AG04450 (cell line): Measurements from ENCODE around the gene CHM. TPM values are rescaled to one million over a fixed set of nuclear protein-coding genes. Genes with fewer than 3 reads are reported as not detected.

Source experiments
- CTCF ChIA-PET: fragments of 300-600, 350-600 bp; formaldehyde crosslinking; extraction: SDS; loops from one replicate; lab custom pipeline; 2022; ENCODE audit warnings: antibody characterized with exemption, inconsistent platforms; lab: Charles Lee
- POLR2A ChIA-PET: fragments of 350-600 bp; formaldehyde crosslinking; extraction: SDS; loops from one replicate; lab custom pipeline; 2021; ENCODE audit warnings: antibody characterized with exemption, inconsistent platforms; lab: Yijun Ruan, JAX
- DNase-seq: peaks from one replicate; pipeline ENCODE4 v3.0.0-alpha.2; 2011; ENCODE audit warnings: low read depth, low spot score
- H3K27ac ChIP-seq: one replicate; pipeline ENCODE4 v1.5.1; 2012; ENCODE audit warnings: low read depth, low read length, control low read depth
- H3K27me3 ChIP-seq: one replicate; pipeline ENCODE4 v1.6.0; 2012; ENCODE audit warnings: low read length; ENCODE audit not compliant: control insufficient read depth, insufficient read depth
- H3K4me3 ChIP-seq: 2 replicates; pipeline ENCODE4 v1.5.1; 2011; ENCODE audit warnings: mild to moderate bottlenecking, low read depth, low read length, control low read depth
- H3K9me3 ChIP-seq: 2 replicates; pipeline ENCODE4 v1.5.1; 2012; ENCODE audit warnings: low read length; ENCODE audit not compliant: control insufficient read depth, insufficient read depth
- polyA plus RNA-seq: library from polyadenylated mRNA; depleted of rRNA; stranded (reverse); fragments of >200 nt; gene quantifications from 2 replicates; pipeline ENCODE4 v1.2.3, GENCODE V29; 2011
- TF ChIP-seq, protein P1 (sequence below): IDR thresholded peaks from 2 replicates; pipeline ENCODE4 v1.5.1; 2011; ENCODE audit warnings: low read depth, low read length, control low read depth, inconsistent platforms

CHM gene
- polyA plus RNA-seq, 1 experiment: 20.6 TPM

DNA sequence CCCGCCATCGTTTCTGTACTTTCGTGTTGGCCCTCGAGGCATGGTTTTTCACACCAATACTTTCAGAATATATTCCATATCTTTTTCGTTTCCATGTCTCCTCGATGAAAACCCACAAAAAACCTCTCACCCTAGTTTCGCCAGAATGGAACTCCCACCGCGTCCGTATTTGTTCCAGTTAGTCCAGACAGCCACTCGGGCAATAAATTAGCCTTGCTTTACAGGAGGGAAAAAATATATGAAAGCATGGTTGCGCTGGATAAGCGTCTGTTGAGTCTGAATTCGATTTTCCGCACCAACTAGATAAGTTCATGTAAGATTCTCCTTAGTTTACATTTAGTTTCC lies 550 bp upstream of the CHM start:
- ChIA-PET CTCF (no interaction called here), POLR2A (no interaction called here)
- peak overlapping the region; percentile 31 for H3K27ac ChIP-seq
- peak overlapping the region; percentile 75 for H3K4me3 ChIP-seq
- H3K9me3 ChIP-seq: no peaks in the 10 kb centered on the region
- TF ChIP-seq, protein P1, sequence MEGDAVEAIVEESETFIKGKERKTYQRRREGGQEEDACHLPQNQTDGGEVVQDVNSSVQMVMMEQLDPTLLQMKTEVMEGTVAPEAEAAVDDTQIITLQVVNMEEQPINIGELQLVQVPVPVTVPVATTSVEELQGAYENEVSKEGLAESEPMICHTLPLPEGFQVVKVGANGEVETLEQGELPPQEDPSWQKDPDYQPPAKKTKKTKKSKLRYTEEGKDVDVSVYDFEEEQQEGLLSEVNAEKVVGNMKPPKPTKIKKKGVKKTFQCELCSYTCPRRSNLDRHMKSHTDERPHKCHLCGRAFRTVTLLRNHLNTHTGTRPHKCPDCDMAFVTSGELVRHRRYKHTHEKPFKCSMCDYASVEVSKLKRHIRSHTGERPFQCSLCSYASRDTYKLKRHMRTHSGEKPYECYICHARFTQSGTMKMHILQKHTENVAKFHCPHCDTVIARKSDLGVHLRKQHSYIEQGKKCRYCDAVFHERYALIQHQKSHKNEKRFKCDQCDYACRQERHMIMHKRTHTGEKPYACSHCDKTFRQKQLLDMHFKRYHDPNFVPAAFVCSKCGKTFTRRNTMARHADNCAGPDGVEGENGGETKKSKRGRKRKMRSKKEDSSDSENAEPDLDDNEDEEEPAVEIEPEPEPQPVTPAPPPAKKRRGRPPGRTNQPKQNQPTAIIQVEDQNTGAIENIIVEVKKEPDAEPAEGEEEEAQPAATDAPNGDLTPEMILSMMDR: no peak
- no peak for DNase-seq
- H3K27me3 ChIP-seq: no peaks in the 10 kb centered on the region

DNA sequence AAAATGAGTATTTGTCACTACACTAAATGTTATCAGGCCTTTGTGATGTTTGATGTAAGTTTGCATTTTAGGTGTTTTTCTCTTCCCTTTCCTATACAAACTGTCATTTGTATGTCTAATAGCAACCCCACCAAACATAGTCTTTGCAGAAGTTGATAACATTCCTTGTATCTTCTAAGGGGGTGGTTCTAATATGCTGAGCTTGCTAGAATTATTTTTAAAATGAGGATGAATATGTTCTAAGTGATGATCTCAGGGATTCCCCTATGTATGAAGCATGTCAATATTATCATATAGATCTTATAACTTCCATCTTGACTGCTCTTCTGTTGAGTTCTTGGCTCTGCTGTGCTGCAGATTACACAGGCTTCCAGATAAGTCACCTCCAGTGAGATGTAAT lies 3.1 kb downstream of the CHM start:
- POLR2A ChIA-PET: no interaction called here
- Histone ChIP-seq H3K9me3 (no peaks in the 10 kb centered on the region; the same call in 1 of the 2 replicates), H3K4me3 (no peak overlapping the region), H3K27me3 (no peaks in the 10 kb centered on the region), H3K27ac (no peak overlapping the region)
- no peak for DNase-seq
- CTCF ChIA-PET: no interaction called here
- TF ChIP-seq, protein P1: no peak

DNA sequence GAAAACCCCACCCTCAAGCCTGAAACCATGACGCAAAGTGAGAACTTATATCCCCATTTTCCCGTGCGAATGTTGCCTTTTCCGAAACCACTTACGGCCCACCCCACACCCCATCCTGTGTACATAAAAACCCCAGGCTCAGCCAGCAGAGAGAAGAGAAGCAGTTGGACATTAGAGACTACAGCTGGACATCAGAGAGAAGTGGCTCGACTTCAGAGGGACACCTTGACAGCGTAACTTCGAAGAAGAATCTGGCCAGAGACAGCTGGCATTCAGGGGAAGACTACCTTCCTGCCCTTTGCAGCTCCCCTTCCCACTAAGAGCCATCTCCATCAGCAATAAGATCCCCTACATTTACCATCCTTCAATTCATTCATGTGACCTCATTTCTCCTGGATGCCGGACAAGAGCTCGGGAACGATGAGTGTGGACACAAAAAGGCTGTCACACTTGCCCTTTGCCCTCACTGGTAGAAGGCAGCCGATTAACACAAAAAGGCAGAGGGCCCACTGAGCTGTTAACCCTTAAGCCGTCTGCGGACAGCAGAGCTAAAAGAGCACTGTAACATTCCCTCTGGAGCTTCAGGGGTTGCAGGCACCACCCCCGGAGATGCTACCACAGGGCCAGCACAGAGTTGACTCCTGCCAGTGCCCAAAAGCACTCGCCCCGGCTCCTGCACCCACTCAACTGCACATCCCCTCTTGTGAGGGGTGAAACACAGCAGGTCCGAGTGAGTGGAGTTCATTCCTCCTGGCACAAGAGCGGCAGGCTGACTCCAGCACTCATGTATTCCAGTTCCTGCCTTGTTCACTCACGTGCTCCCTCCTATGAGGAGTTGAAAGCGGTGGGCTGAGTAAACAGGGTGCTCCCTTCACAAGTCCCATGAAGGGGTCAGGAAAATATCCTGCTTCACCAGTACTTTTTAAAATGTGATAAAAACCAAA lies 7.5 kb downstream of the CHM start:
- TF ChIP-seq, protein P1: no peak
- no peak overlapping the region for H3K27ac ChIP-seq
- no peaks in the 10 kb centered on the region; the same call in 1 of the 2 replicates for H3K9me3 ChIP-seq
- no peak for DNase-seq
- no peak overlapping the region for H3K4me3 ChIP-seq
- H3K27me3 ChIP-seq: no peaks in the 10 kb centered on the region
- ChIA-PET POLR2A (no interaction called here), CTCF (no interaction called here)

DNA sequence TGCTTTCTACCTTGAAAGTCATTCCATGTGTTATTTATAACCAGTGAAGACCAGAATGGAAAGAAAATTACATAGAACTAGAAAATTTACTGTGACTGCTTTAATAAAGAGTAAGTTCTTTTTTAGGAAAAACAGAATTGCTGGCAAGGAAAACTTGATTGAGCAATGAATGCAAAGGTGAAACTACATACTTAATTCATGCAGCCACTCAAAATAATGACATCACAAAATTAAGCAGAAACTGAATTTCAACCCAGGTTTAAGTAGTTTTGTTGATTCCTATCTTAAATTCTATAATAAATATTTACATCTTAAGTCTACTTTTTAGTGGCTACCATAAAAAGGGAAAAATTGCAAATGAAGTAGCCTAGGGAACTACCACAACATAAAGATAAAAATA lies 14.0 kb downstream of the CHM start:
- TF ChIP-seq, protein P1: no peak
- no peak for DNase-seq
- Histone ChIP-seq H3K27ac (no peak overlapping the region), H3K27me3 (no peaks in the 10 kb centered on the region), H3K4me3 (no peak overlapping the region), H3K9me3 (no peaks in the 10 kb centered on the region)
- CTCF ChIA-PET: no interaction called here
- POLR2A ChIA-PET: no interaction called here

DNA sequence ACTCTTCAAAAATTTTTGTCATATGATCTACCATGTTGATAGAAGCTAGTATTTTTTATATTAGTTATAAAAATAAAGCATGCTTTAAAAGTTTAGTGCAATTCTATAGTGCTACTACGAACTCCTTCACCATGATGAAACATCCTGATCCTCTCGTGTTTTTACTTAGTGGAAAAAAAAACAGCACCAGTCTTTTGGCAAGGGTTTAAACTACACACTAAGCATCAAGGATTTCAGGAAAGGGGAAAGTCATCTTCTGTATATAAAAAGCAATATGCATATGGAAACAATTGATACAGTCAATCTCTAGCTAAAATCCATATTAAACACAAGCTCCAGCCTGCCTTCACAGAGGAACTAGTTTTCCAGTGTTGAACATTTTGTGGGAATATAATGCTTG lies 18.7 kb downstream of the CHM start:
- DNase-seq: peak; percentile 0
- H3K4me3 ChIP-seq: no peak overlapping the region
- H3K27ac ChIP-seq: no peak overlapping the region
- CTCF ChIA-PET: no interaction called here
- H3K27me3 ChIP-seq: no peaks in the 10 kb centered on the region
- POLR2A ChIA-PET: no interaction called here
- H3K9me3 ChIP-seq: no peaks in the 10 kb centered on the region
- TF ChIP-seq, protein P1: no peak
